Stimulated activated naive B cell treated with anti-CD40 and anti-IgM and Interleukin-4, amounts not matched to agents 10 μg/mL and 1 μg/mL and 100 μg/mL, for 72 hours (primary cell): Measurements from ENCODE around the gene DTX3.

Experiments
- ATAC-seq, 2 donors: fragments of 150-1000 bp; cut with Tn5 transposase; replicated peaks; 2 replicates each; pipeline ENCODE4 v1.10.0; 2021; ENCODE audit warnings: moderate library complexity in 1 of 2
- DNase-seq: peaks from one replicate; pipeline ENCODE4 v3.0.0; 2021
- H3K27ac Mint-ChIP-seq: one replicate; pipeline ENCODE4 v1.8.0; 2022; ENCODE audit warnings: mild to moderate bottlenecking, mixed read lengths
- H3K27me3 Mint-ChIP-seq, 2 donors: one replicate each; pipeline ENCODE4 v1.8.0; 2022; ENCODE audit warnings: mixed read lengths in 2 of 2
- H3K36me3 Mint-ChIP-seq, 2 donors: one replicate each; pipeline ENCODE4 v1.8.0; 2022; ENCODE audit warnings: mixed read lengths in 2 of 2, mild to moderate bottlenecking in 1 of 2
- H3K4me1 Mint-ChIP-seq, 2 donors: one replicate each; pipeline ENCODE4 v1.8.0; 2022; ENCODE audit warnings: mixed read lengths in 2 of 2, mild to moderate bottlenecking in 1 of 2
- H3K4me3 Mint-ChIP-seq, 2 donors: one replicate each; pipeline ENCODE4 v1.8.0; 2022; ENCODE audit warnings: mild to moderate bottlenecking in 2 of 2, mixed read lengths in 2 of 2, moderate library complexity in 1 of 2
- H3K9me3 Mint-ChIP-seq, 2 donors: one replicate each; pipeline ENCODE4 v1.8.0; 2022; ENCODE audit warnings: mixed read lengths in 2 of 2, mild to moderate bottlenecking in 1 of 2

DTX3 gene

DNA sequence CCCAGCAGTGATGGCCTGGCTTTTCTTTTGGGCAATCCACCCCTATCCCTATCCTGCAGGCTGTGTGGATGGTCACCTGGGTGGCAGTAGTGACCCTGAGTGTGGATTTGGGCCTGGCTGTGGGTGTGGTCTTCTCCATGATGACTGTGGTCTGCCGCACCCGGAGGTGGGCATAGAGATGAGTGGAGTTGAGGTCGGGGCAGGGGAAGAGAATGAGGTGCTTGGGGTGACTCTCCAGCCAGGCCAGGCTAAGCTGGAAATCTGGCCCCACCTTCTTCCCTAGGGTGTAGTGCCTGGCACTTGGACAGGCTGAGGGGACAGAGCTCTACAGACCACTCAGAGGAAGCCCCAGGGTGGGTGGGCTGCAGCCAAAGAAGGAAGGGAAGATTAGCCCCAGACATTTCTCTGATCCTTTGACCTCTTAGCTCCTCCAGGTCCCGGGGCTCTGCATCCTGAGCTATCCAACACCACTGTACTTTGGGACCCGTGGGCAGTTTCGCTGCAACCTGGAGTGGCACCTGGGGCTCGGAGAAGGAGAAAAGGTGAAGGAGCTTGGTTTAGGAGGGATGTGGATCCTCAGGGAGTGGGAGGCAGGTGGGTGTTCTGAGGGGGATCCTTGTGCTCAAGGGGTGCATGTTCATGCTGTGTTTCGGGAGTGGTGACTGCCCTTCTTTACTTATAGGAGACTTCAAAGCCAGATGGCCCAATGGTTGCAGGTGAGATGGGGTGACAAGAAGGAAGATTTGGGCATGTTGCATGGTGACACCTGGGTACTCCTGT is 20.0 kb downstream of the DTX3 start:
- Mint-ChIP-seq H3K27me3 (peaks cover 86 to 100% of the 10 kb centered on the region in 2 donors), H3K9me3 (no peaks in the 10 kb centered on the region), H3K36me3 (no peaks in the 10 kb centered on the region), H3K27ac (no peak overlapping the region), H3K4me3 (no peak overlapping the region), H3K4me1 (peaks cover 30 to 52% of the 10 kb centered on the region in 2 donors)
- no peak for DNase-seq
- ATAC-seq = no peak

DNA sequence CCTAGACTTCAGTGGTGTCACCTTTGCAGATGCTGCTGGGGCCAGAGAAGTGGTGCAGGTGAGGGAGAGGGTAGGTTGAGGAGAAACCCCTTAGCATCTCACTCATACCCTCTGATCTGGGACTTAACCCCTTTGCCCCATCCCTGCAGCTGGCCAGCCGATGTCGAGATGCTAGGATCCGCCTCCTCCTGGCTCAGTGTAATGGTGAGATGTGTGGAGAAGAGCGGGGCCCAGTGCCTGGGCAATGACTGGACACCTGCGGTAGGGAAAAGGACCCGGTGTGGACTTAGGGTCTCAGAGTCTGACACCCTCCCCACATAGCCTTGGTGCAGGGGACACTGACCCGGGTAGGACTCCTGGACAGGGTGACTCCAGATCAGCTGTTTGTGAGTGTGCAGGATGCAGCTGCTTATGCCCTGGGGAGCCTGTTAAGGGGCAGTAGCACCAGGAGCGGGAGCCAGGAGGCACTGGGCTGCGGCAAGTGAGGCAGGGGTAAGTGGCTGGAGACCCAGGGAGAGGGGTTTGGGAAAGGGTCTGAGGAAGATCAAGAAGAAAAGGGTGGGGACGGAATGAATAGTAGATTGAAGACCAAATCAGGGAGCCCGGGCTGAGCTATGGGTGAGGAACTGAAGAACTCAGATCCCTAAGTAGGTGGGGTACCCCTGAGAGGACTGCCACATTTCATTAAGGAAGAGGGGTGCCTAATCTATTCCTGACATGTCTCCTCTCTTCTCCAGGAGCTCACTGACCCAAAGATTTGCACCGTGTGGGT is 20.8 kb downstream of the DTX3 start:
- H3K4me1 Mint-ChIP-seq = peaks cover 27 to 46% of the 10 kb centered on the region in 2 donors
- ATAC-seq (no peak), DNase-seq (no peak)
- H3K4me3 Mint-ChIP-seq = no peak overlapping the region
- H3K27ac Mint-ChIP-seq = no peak overlapping the region
- H3K36me3 Mint-ChIP-seq = no peaks in the 10 kb centered on the region
- peaks cover 88 to 100% of the 10 kb centered on the region in 2 donors for H3K27me3 Mint-ChIP-seq
- no peaks in the 10 kb centered on the region for H3K9me3 Mint-ChIP-seq

DNA sequence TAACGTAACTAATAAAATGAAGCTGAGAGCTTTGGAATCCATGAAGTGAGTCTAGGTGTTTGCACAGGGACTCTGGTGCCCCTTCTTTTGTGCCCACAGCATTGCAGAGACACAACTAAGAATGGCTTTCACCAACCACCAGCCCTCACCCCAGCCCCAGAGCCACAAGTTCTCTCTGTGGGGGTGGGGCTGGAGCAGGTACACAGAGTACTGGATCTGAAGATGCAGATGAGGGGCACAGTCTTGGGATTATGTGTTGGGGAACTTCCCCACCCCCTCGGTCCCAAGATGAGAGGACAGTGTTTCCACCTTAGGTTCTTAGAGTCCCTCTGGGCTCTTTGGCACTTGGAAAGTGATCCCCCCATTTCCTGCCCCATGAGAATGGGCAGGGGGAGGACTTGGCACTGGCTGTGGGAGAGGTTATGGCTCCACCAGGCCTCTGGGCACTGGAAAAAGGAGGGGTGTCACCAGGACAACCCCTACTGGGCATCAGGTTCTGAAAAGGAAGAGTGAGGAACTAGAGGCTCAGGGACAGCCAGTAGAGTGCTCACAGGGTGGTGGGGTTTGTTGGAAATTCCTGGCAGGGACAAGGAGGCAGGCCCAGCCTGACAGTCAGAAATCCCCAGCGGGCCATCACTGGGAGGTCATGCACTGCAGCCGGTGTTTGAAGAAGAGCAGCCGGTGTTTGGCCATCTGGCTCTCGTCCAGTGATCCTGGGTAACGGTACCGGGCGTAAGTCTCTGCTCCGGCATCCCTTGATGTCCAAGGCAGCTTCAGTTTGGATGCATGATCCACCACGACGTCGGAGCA is 21.7 kb downstream of the DTX3 start:
- DNase-seq (no peak), ATAC-seq (no peak)
- H3K9me3 Mint-ChIP-seq = no peaks in the 10 kb centered on the region
- H3K27ac Mint-ChIP-seq = peak overlapping the region; percentile 38
- H3K36me3 Mint-ChIP-seq = no peaks in the 10 kb centered on the region
- peak overlapping the region in 1 of 2 donors; percentile 7 for H3K4me3 Mint-ChIP-seq
- H3K27me3 Mint-ChIP-seq = peaks cover 88 to 100% of the 10 kb centered on the region in 2 donors
- peaks cover 19 to 37% of the 10 kb centered on the region in 2 donors for H3K4me1 Mint-ChIP-seq

DNA sequence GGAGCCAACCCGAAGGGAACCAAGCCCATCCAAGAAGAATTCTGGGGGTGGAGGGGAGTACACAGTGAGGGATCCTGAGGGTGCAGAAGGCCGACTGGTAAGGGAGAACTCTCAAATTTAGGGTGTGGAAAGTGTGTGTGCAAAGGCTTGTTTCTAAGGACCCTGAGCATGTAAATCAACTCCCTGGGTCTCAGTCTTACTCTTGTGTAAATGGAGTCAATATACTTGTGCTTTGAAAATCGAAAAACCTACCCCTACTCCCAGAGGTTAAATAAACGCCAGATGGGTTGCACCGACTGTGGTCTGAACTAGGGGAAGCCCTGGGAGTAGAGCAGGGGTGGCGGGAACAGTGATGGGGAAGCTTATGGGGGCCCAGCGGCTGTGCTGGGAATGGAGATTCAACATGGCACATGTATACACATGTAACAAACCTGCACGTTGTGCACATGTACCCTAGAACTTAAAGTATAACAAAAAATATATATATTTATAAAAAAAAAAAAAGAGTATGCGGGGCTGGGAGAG is 22.4 kb downstream of the DTX3 start:
- no peak for DNase-seq
- Mint-ChIP-seq H3K4me3 (peak overlapping the region; percentile 7 to 23), H3K4me1 (peaks cover 17 to 36% of the 10 kb centered on the region in 2 donors), H3K9me3 (no peaks in the 10 kb centered on the region), H3K27ac (peak overlapping the region; percentile 62), H3K36me3 (no peaks in the 10 kb centered on the region), H3K27me3 (peaks cover 88 to 100% of the 10 kb centered on the region in 2 donors)
- ATAC-seq = no peak

DNA sequence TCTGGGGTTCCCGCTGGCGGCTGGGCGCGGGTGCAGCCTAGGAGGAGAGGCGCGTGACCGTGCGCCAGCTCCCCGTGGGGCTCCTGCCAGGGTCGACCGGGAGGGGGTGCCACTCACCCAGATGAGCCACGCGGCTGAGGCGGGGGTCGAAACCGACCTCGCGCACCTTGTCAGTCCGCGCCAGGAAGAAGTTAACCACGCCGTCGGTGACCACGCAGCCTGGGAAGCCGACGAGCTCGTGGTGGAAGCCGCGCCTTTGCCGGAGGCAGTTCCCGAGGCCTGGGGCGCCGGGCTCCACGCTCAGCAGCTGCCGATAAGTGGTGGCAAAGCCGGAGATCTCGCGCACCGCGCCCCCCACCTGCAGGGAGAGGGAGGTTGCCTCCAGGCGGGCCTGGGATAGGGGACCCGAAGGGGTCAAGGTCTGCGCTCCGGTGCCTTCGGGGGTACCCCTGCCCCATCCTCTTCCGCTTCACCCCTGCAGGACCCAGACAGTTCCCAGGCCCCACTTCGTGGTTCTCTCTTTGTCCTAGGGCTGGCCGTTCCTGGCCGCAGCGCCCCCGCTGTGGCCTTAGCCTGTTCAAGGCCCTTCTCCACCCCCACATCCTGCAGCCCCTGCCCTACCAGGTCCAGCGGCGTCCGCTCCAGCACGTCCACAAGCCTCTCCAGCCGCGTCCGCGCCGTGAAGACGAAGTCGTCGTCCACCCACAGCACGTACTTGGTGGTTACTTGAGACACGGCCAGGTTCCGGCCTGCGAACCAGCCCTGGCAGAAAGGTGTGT is 23.1 kb downstream of the DTX3 start:
- Mint-ChIP-seq H3K4me1 (peaks cover 17 to 36% of the 10 kb centered on the region in 2 donors), H3K4me3 (peak overlapping the region; percentile 46 to 58)

DNA sequence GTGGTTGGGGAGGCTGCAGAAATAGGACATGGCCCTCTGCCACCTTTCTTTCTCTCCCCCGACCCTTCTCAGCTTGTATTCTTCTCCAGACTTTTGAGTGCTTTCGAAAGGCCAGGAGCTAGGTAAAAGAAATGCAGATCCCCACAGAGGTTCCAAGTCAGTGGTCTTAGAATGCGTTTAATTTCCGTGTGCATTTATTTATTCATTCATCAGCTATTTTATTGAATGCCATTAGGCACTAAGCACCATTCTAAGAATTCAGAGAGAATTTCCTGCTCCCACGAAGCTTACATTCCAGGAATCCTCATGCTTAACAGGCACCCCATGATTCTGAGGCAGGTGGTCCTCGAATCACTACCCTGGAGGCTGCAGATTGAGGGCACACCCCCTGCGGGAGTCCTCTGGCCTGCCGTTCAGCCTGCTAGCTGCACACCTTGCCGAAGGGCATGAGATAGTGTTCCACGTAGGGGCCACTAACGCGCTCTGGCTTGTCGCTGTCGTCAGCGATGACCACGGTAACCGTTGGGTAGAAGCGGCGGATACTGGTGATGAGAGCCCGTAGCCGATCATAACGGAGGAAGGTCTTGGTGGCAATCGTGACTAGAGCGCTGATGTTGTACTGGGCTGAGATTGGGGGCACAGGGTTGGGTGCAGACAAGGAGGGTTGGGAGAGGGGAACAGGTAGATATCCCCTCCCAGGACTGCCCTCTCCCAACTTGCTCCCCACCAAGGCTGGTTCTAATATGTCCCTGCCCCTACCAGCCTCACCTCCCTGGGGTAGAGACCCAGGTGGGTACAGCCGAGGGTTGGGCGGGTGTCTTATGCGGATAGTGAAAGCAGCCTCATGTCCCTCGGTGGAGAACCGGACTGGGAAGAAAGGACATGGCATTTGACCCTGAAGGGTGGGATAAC is 23.9 kb downstream of the DTX3 start:
- Mint-ChIP-seq H3K9me3 (no peaks in the 10 kb centered on the region), H3K4me1 (peaks cover 22 to 43% of the 10 kb centered on the region in 2 donors), H3K36me3 (no peaks in the 10 kb centered on the region), H3K4me3 (peak overlapping the region in 1 of 2 donors; percentile 27), H3K27me3 (peaks cover 76 to 94% of the 10 kb centered on the region in 2 donors), H3K27ac (no peak overlapping the region)
- no peak for DNase-seq
- no peak for ATAC-seq

More for the DNA sequence above, 23.1 kb downstream of the DTX3 start:
- ATAC-seq = peak; percentile 19 to 33
- DNase-seq = no peak
- Mint-ChIP-seq H3K36me3 (no peaks in the 10 kb centered on the region), H3K9me3 (no peaks in the 10 kb centered on the region), H3K27me3 (peaks cover 85 to 98% of the 10 kb centered on the region in 2 donors), H3K27ac (peak overlapping the region; percentile 81)

DNA sequence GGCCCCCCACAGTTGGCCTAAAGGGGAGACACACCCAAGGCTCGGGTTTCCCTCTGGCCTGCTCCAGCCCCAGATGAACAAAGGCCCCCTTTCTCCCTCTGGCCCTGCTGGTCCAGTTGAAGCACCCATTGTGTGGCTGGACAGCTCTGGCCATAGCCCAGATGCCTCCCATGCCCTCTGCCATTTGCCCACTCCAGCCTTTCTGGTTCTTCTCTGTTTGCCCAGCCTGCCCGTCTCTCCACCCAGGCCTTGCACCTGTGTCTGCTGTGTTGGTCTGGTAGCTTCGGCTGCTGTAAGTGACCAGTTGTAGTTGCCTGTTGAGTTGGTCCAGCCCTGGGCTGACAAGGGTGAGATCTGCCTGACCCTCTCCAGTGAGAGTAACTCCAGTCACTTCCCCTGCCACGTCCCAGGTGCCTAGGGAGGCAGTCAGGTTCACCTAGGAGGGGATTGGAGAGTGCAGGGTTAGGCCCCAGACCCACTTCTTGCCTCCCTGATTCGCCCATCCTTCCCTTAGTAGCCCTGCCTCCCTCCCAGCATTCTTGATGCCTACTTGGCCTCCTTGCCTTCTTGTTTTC is 25.4 kb downstream of the DTX3 start:
- H3K27ac Mint-ChIP-seq = no peak overlapping the region
- peaks cover 22 to 44% of the 10 kb centered on the region in 2 donors for H3K4me1 Mint-ChIP-seq
- H3K4me3 Mint-ChIP-seq = no peak overlapping the region
- H3K9me3 Mint-ChIP-seq = no peaks in the 10 kb centered on the region
- ATAC-seq (no peak), DNase-seq (no peak)
- no peaks in the 10 kb centered on the region for H3K36me3 Mint-ChIP-seq
- H3K27me3 Mint-ChIP-seq = peaks cover 62 to 83% of the 10 kb centered on the region in 2 donors

DNA sequence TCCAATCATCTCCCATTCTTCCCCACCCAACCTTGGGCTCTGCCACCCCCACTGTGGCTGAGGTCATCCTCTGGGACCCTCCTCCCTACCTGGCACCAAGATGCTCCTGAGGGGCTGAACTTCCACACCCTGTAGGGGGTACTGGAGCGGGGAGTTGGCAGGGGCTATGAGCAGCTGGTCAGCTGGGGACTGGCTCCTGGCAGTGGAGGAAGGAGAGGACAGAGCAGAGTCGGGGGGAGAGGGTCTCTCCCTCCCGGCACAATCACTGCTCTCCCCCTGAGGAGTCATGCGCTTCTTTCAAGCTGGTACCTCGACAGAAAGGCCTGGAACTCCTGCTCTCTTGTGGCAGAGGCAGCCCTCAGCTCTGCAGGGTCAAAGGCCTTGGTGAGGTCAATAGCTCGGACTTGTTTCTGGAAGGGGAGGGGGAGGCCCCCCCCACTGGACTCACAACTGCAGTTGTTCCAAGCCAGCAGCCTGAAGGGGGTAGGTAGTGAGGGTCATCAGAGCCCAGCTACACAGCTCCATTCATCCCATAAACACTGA is 26.3 kb downstream of the DTX3 start:
- no peaks in the 10 kb centered on the region for H3K9me3 Mint-ChIP-seq
- no peaks in the 10 kb centered on the region for H3K36me3 Mint-ChIP-seq
- H3K27ac Mint-ChIP-seq = no peak overlapping the region
- ATAC-seq (no peak), DNase-seq (no peak)
- no peak overlapping the region for H3K4me3 Mint-ChIP-seq
- H3K4me1 Mint-ChIP-seq = peaks cover 22 to 44% of the 10 kb centered on the region in 2 donors
- H3K27me3 Mint-ChIP-seq = peaks cover 52 to 81% of the 10 kb centered on the region in 2 donors

DNA sequence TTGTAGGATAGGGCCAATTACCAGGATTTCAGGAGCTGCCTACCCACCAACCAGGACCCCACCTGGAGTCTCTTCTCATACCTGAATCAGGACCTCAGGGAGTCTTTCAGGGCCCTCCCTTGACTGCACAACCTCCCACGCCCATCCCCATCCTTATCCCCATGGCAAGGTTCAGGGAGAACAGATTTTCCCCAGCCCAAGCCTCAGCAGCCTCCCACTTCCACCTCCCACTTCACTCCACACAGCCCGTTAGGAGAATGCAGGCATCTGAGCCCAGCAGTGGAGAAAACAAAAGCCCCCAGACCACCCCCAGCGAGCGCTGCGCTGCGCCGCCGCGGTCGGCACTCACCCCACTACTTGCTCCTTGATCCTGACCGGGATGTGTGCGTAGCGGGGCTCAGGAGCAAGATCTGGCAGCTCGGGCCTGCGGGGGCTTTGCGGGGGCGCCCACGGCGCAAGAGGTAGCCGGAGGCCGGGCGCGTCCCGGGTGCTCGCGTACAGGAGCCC is 27.0 kb downstream of the DTX3 start:
- H3K9me3 Mint-ChIP-seq = no peaks in the 10 kb centered on the region
- H3K27me3 Mint-ChIP-seq = peaks cover 46 to 74% of the 10 kb centered on the region in 2 donors
- H3K4me1 Mint-ChIP-seq = peaks cover 19 to 38% of the 10 kb centered on the region in 2 donors
- DNase-seq = no peak
- no peaks in the 10 kb centered on the region for H3K36me3 Mint-ChIP-seq
- H3K4me3 Mint-ChIP-seq = peak overlapping the region; percentile 46 to 82
- no peak for ATAC-seq
- H3K27ac Mint-ChIP-seq = no peak overlapping the region

DNA sequence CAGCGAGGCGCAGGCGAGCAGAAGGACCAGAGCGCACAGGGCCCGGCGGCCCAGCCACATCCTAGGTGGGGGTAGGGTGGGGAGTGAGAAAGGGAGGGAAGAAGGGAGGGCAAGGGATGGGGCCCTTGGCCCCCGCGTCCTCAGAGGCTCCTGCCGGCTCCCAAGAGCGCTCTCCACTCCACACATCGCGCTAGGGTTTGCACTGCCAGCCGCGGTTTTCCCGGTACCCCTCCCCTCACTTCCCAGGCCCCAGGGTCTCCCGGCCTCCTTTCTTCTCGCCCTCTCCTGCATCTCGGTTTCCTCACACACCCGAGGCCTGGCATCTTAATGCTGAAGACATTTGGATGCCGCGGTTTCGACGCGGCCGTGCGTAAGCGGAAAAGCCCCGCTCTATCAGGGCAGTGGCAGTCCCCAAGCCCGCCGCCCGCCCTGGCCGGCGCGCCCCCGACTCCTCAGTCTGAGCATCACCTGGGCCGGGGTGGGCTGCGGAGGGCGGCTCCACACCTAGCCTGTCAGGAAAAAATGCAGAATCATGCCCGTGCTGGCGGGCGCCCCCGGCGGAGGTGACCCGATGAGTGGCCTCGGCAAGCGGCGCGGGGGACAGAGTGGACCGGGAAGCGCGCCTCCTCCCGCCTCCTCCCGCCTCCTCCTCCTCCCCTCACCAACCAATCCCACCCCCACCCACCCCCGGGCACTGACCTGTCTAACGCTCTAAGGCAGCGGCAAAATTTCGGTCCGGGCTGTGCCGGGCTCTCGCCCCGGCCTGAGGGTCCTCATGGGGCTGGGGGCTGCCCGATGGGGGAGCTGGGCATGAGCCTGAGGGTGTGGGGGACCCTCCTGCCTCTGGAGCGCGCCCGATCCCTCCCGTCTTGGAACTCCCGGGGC is 27.7 kb downstream of the DTX3 start:
- no peaks in the 10 kb centered on the region for H3K36me3 Mint-ChIP-seq
- H3K4me3 Mint-ChIP-seq = peak overlapping the region; percentile 82 to 85
- no peaks in the 10 kb centered on the region for H3K9me3 Mint-ChIP-seq
- H3K27me3 Mint-ChIP-seq = peaks cover 40 to 67% of the 10 kb centered on the region in 2 donors
- peaks cover 17 to 31% of the 10 kb centered on the region in 2 donors for H3K4me1 Mint-ChIP-seq
- H3K27ac Mint-ChIP-seq = peak overlapping the region; percentile 14
- DNase-seq = no peak
- ATAC-seq = peak; percentile 38 to 50
